HepG2 (cell line): ENCODE data around the gene NKPD1. TPM values are rescaled to one million over a fixed set of nuclear protein-coding genes. Genes with fewer than 3 reads are reported as not detected.
A peak's percentile ranks its signal among the peaks of the same experiment; 100 is the strongest.

ENCODE experiments used
- ATAC-seq: fragments of 200-7000 bp; cut with Tn5 transposase; 3 replicates; pipeline ENCODE4 v1.9.1; 2020; ENCODE audit warnings: mild to moderate bottlenecking, moderate library complexity
- BruUV-seq: library from RNA; stranded (reverse); fragments of 400-500 nt; replicated peaks from 2 replicates; lab custom pipeline; 2021; lab: Mats Ljungman, UMichigan
- CTCF ChIA-PET: fragments of 300-600 bp; formaldehyde crosslinking; extraction: SDS; loops from one replicate; lab custom pipeline; 2021; ENCODE audit warnings: low total read pairs, inconsistent platforms, low intra/inter-chr PET ratio; lab: Yijun Ruan, JAX
- POLR2A ChIA-PET: fragments of 350-600 bp; sonication (Branson Sonifier 250); formaldehyde crosslinking; loops from one replicate; lab custom pipeline; 2020; ENCODE audit warnings: antibody characterized with exemption, inconsistent platforms; lab: Yijun Ruan, JAX
- DNase-seq: peaks from one replicate; pipeline ENCODE4 v3.0.0-alpha.2; 2015; ENCODE audit warnings: low spot score
- FAIRE-seq: peaks from 3 replicates; lab custom pipeline; 2011; peaks lifted over from hg19 to GRCh38; lab: Jason Lieb, UNC
- H2AFZ ChIP-seq: one replicate; pipeline ENCODE4 v1.6.1; 2011; ENCODE audit warnings: low read length, inconsistent platforms
- H3K27ac ChIP-seq: fragments of 300-600 bp; 3 replicates; pipeline ENCODE4 v1.8.0; 2011; ENCODE audit warnings: mixed run types, mild to moderate bottlenecking, mixed read lengths, low read length, inconsistent platforms; ENCODE audit not compliant: insufficient read depth; ENCODE audit errors: extremely low read length
- H3K27me3 ChIP-seq, 2 experiments: fragments of 200-600 bp in 1 of 2; 2 replicates in 1 of 2; 3 replicates in 1 of 2; pipeline versions ENCODE4 v1.6.0 to v1.8.0; 2011; ENCODE audit warnings: low read length in 2 of 2, mild to moderate bottlenecking in 2 of 2, moderate library complexity in 2 of 2, inconsistent platforms in 1 of 2; ENCODE audit not compliant: insufficient read depth in 2 of 2, control insufficient read depth in 1 of 2
- H3K36me3 ChIP-seq, 2 experiments: fragments of 200-600 bp in 1 of 2; replicated peaks in 1 of 2; 2 replicates in 1 of 2; 3 replicates in 1 of 2; pipeline versions ENCODE4 v1.5.1 to v1.8.0; 2011; ENCODE audit warnings: low read length in 2 of 2, inconsistent platforms in 1 of 2; ENCODE audit not compliant: insufficient read depth in 2 of 2, control insufficient read depth in 1 of 2
- H3K4me1 ChIP-seq: 2 replicates; pipeline ENCODE4 v1.5.1; 2012; ENCODE audit warnings: low read length, inconsistent platforms; ENCODE audit not compliant: insufficient read depth
- H3K4me2 ChIP-seq: 2 replicates; pipeline ENCODE4 v1.6.0; 2011; ENCODE audit warnings: low read depth, low read length, inconsistent platforms
- H3K4me3 ChIP-seq, 3 experiments: fragments of 200-600 bp in 1 of 3; sonication (generic), shearing (Covaris generic) in 1 of 3; replicated peaks in 1 of 3; 2 replicates each; pipeline ENCODE4 v1.5.1; 2011 to 2016; ENCODE audit warnings: low read length in 3 of 3, inconsistent platforms in 2 of 3, low read depth in 2 of 3, mild to moderate bottlenecking in 2 of 3, control low read depth in 1 of 3, mixed read lengths in 1 of 3; ENCODE audit not compliant: insufficient read depth in 1 of 3
- H3K79me2 ChIP-seq: one replicate; pipeline ENCODE4 v1.6.1; 2011; ENCODE audit warnings: low read length, inconsistent platforms; ENCODE audit not compliant: insufficient read depth
- H3K9ac ChIP-seq: 2 replicates; pipeline ENCODE4 v1.6.0; 2011; ENCODE audit warnings: mild to moderate bottlenecking, low read depth, low read length, inconsistent platforms; ENCODE audit not compliant: insufficient read depth
- H3K9me3 ChIP-seq: 2 replicates; pipeline ENCODE4 v1.5.1; 2012; ENCODE audit warnings: mild to moderate bottlenecking, low read length
- H4K20me1 ChIP-seq: 2 replicates; pipeline ENCODE4 v1.6.0; 2011; ENCODE audit warnings: inconsistent platforms, mild to moderate bottlenecking, low read length, moderate library complexity; ENCODE audit not compliant: insufficient read depth
- PCBP1 ChIP-seq: fragments of 200-400 bp; formaldehyde crosslinking; IDR thresholded peaks from 2 replicates; pipeline ENCODE4 v1.6.1; 2017; ENCODE audit warnings: mild to moderate bottlenecking, low read depth, low read length, borderline replicate concordance
- ZC3H13 ChIP-seq: sonication (generic); formaldehyde crosslinking; IDR thresholded peaks from 2 replicates; pipeline ENCODE4 v1.8.1; 2023; ENCODE audit warnings: mild to moderate bottlenecking, missing genetic modification reagents, moderate library complexity
- ZFYVE20 ChIP-seq: sonication (generic); formaldehyde crosslinking; IDR thresholded peaks from 2 replicates; pipeline ENCODE4 v1.8.0; 2023; ENCODE audit warnings: low read depth, mild to moderate bottlenecking, moderate library complexity, missing genetic modification reagents, borderline replicate concordance
- ZNF124 ChIP-seq: sonication (generic); formaldehyde crosslinking; IDR thresholded peaks from 2 replicates; pipeline ENCODE4 v1.4.0; 2020; ENCODE audit warnings: missing genetic modification reagents
- ZNF552 ChIP-seq: sonication (generic); formaldehyde crosslinking; IDR thresholded peaks from 2 replicates; pipeline ENCODE4 v1.9.0; 2022; ENCODE audit warnings: missing genetic modification reagents, mild to moderate bottlenecking, borderline replicate concordance
- WGBS: methylation state at CpG from one replicate; pipeline ENCODE4 v1.1.6; 2017; ENCODE audit warnings: low lambda C conversion rate; 5-methylcytosine and 5-hydroxymethylcytosine counted together
- in situ Hi-C: cut with HindIII; loops from 2 replicates; pipeline ENCODE4 v1.10.0; 2017; ENCODE audit warnings: low pct_unique_long_range_greater_than_20kb; ENCODE audit not compliant: extremely low pct_ligation_motif_present
- intact Hi-C: fragments of 100-400 bp; cut with micrococcal nuclease; formaldehyde crosslinking; loops from one replicate; pipeline ENCODE4 v1.10.0; 2022; ENCODE audit not compliant: unreplicated experiment
- polyA plus RNA-seq, 8 experiments: library from polyadenylated mRNA; depleted of rRNA in 3 of 8; stranded (reverse) in 7 of 8; unstranded in 1 of 8; fragments of >200 nt; fragmentation: Illumina TruSeq in 4 of 8; extraction: Trizol in 4 of 8; gene quantifications; 2 replicates each; pipeline versions ENCODE4 v1.2.1 to v1.2.3, GENCODE V29; 2011 to 2016; ENCODE audit warnings: low read depth in 4 of 8, missing spikeins in 1 of 8, mixed read lengths in 1 of 8; ENCODE audit not compliant: insufficient read depth in 1 of 8
- total RNA-seq, 5 experiments: library from RNA; depleted of rRNA; stranded (reverse); fragments of >200 nt; fragmentation: Illumina TruSeq; extraction: Trizol; gene quantifications; 2 replicates each; pipeline ENCODE4 v1.2.3, GENCODE V29; 2016; ENCODE audit warnings: low read depth in 1 of 5

Gene NKPD1
- total and polyA plus RNA-seq, 2 of the 13 experiments (the other 11 are each of a cell fraction or from before 2014, with no cell fraction given), result 0.03 TPM; not detected in 1

DNA sequence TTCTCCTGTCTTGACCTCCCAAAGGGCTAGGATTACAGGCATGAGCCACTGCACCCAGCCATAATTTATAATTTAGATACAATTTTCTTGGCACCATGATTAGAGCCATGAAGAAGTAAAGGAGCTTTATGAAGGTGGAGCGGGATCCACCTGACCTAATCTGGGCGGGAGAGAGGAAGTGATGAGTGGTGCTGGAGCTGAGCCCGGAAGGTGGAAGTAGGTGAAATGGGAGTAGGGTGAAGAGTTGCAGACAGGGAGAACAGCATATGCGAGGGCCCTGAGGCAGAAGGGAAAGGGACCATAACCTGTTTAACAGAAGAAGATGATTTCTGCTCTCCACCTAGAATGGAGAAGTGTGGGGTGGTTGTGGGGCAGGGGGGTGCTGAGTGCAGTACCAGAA, 22.0 kb upstream of the NKPD1 start:
- no peaks in the 10 kb centered on the region; a peak in 1 of 5 replicates for H3K27me3 ChIP-seq
- DNase-seq (no peak), FAIRE-seq (no peak), ATAC-seq (no peak)
- 0 out of 2 replicates have a peak, but pooled peaks cover 2% of the 10 kb centered on the region for H4K20me1 ChIP-seq
- 93% methylated on average over 4 of the region's 4 CpGs for WGBS
- H3K4me2 ChIP-seq, result no peak overlapping the region
- no peak overlapping the region for H2AFZ ChIP-seq
- H3K36me3 ChIP-seq, result no peaks in the 10 kb centered on the region
- POLR2A ChIA-PET, result interaction anchor here (0.7 to 1.2 kb wide), 2 partner anchors 16 to 20 kb away, joined by 3 read pairs; no protein-coding TSS in a partner anchor
- CTCF ChIA-PET, result no interaction called here
- H3K9me3 ChIP-seq, result no peaks in the 10 kb centered on the region
- no peak overlapping the region for H3K27ac ChIP-seq
- no peak overlapping the region for H3K9ac ChIP-seq
- H3K4me3 ChIP-seq, result no peak overlapping the region
- intact Hi-C loops (loop anchor here (10.0 kb wide), 1 partner anchor 62 kb away; the partner anchor contains the start of gene EXOC3L2), in situ Hi-C loops (no loop called here)
- H3K79me2 ChIP-seq, result peaks cover 15% of the 10 kb centered on the region
- TF ChIP-seq ZNF552 (no peak), ZFYVE20 (CRISPR knock-in tag) (no peak), PCBP1 (no peak)
- peaks cover 47% of the 10 kb centered on the region for H3K4me1 ChIP-seq
- no TSS peak for BruUV-seq

GRCh38 chr19:45180936-45181335, 20.2 kb upstream of the NKPD1 start:
- H3K4me2 ChIP-seq, result peak overlapping the region; percentile 76; the same call in 1 of the 2 replicates
- intact Hi-C loops, result loop anchor here (10.0 kb wide), 1 partner anchor 64 kb away; the partner anchor contains the start of gene EXOC3L2
- POLR2A ChIA-PET, result interaction anchor here (1.7 kb wide), 1 partner anchor 13 kb away, joined by 5 read pairs; no protein-coding TSS in a partner anchor
- FAIRE-seq (no peak), ATAC-seq (no peak)
- peaks cover 17% of the 10 kb centered on the region for H3K79me2 ChIP-seq
- BruUV-seq, result no TSS peak
- H3K27ac ChIP-seq, result no peak overlapping the region
- H3K9me3 ChIP-seq, result no peaks in the 10 kb centered on the region
- no peak overlapping the region for H3K9ac ChIP-seq
- no peak for TF ChIP-seq ZNF124
- 0 out of 2 replicates have a peak, but pooled peaks have one; percentile 40 for TF ChIP-seq ZC3H13 (CRISPR knock-in tag)
- TF ChIP-seq, all 625 proteins: peak for 1
- in situ Hi-C loops, result no loop called here
- Histone ChIP-seq H3K4me3 (no peak overlapping the region), H3K36me3 (no peaks in the 10 kb centered on the region), H3K27me3 (no peaks in the 10 kb centered on the region; a peak in 1 of 5 replicates), H3K4me1 (peaks cover 39% of the 10 kb centered on the region), H4K20me1 (0 out of 2 replicates have a peak, but pooled peaks cover 2% of the 10 kb centered on the region), H2AFZ (no peak overlapping the region)
- DNase-seq, result no peak
- WGBS, result 90% methylated on average over 7 of the region's 7 CpGs
- CTCF ChIA-PET, result no interaction called here
